Upper lobe of left lung (tissue), 4 donors: Measurements from ENCODE around the gene ABT1.

Experiments used
- CTCF ChIP-seq, 6 experiments: fragments of 450-650 bp in 4 of 6; fragments of 200-600 bp in 2 of 6; sonication (generic) in 2 of 6; IDR thresholded peaks; one replicate each; pipeline ENCODE4 v1.5.1; 2016 to 2019; ENCODE audit warnings: antibody characterized with exemption in 6 of 6
- POLR2A ChIP-seq, 4 donors: fragments of 450-650 bp; IDR thresholded peaks; one replicate each; pipeline ENCODE4 v1.5.1; 2016 to 2017; ENCODE audit warnings: antibody characterized with exemption in 4 of 4, mild to moderate bottlenecking in 2 of 4
- POLR2AphosphoS5 ChIP-seq, 2 donors: sonication (generic); formaldehyde crosslinking; IDR thresholded peaks; one replicate each; pipeline ENCODE4 v1.5.1; 2017; ENCODE audit warnings: antibody characterized with exemption in 2 of 2

GRCh38 chr6:26613689-26614683 lies 17.2 kb downstream of the ABT1 start:
- TF ChIP-seq CTCF (IDR thresholded peaks at IDR 0.05) (peak in 1 of 6 experiments; percentile 22), POLR2A (IDR thresholded peaks at IDR 0.05) (no peak), POLR2AphosphoS5 (IDR thresholded peaks at IDR 0.05) (no peak)
